Suprapubic skin (tissue), 3 donors: Measurements from ENCODE around the gene MCC.

Experiments used
- CTCF ChIP-seq, 2 donors: fragments of 200-600 bp in 1 of 2; fragments of 450-650 bp in 1 of 2; sonication (generic) in 1 of 2; IDR thresholded peaks; one replicate each; pipeline ENCODE4 v1.5.1; 2016 to 2019; ENCODE audit warnings: antibody characterized with exemption in 2 of 2, mild to moderate bottlenecking in 1 of 2, moderate library complexity in 1 of 2
- EP300 ChIP-seq: sonication (generic); formaldehyde crosslinking; IDR thresholded peaks from one replicate; pipeline ENCODE4 v1.6.1; 2017; ENCODE audit warnings: antibody characterized with exemption
- POLR2A ChIP-seq, 2 donors: fragments of 450-650 bp; IDR thresholded peaks; one replicate each; pipeline ENCODE4 v1.6.1; 2017; ENCODE audit warnings: antibody characterized with exemption in 2 of 2, mild to moderate bottlenecking in 2 of 2, moderate library complexity in 2 of 2

- TF ChIP-seq CTCF (IDR thresholded peaks at IDR 0.05) = no peak
- no peak for TF ChIP-seq EP300
- no peak for TF ChIP-seq POLR2A (IDR thresholded peaks at IDR 0.05)
Measured at GRCh38 chr5:113128082-113128481, 360.2 kb downstream of the MCC start.
